ENCODE measurements around the gene ZNF296.

Gene ZNF296

GRCh38 chr19:45103508-45104319 is 27.4 kb upstream of the ZNF296 start:
- DNase-seq (ENCODE audit: low read depth, low spot score): no peak

GRCh38 chr19:45103156-45103507 is 26.9 kb upstream of the ZNF296 start:
- DNase-seq (ENCODE audit: low read depth, low spot score): no peak

GRCh38 chr19:45102481-45102880 is 26.2 kb upstream of the ZNF296 start:
- no peak for DNase-seq (ENCODE audit: low read depth, low spot score)

GRCh38 chr19:45101806-45102205 is 25.5 kb upstream of the ZNF296 start:
- DNase-seq (ENCODE audit: low read depth, low spot score): no peak

DNA sequence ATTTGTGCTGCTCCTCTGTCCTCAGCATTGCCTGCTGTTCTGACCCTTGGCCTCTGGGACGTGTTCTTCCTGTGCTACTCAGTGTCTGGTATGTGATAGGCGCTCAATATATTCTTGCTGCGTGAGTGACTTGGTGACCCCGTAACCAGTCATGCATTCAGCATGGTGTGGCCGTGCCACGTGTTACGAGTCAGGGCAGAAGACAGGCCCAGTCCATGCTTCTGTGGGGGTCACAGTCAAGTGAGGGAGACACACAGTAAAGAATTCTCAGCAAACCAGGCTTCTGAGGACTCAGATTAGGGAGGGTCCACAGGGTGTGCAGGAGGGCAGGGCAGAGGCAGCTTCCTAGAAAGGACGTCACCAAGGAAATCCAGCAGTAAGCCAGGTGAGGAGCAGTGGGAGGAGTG is 24.6 kb upstream of the ZNF296 start:
- DNase-seq (ENCODE audit: low read depth, low spot score): no peak

GRCh38 chr19:45100201-45100600 is 23.9 kb upstream of the ZNF296 start:
- DNase-seq (ENCODE audit: low read depth, low spot score): no peak

DNA sequence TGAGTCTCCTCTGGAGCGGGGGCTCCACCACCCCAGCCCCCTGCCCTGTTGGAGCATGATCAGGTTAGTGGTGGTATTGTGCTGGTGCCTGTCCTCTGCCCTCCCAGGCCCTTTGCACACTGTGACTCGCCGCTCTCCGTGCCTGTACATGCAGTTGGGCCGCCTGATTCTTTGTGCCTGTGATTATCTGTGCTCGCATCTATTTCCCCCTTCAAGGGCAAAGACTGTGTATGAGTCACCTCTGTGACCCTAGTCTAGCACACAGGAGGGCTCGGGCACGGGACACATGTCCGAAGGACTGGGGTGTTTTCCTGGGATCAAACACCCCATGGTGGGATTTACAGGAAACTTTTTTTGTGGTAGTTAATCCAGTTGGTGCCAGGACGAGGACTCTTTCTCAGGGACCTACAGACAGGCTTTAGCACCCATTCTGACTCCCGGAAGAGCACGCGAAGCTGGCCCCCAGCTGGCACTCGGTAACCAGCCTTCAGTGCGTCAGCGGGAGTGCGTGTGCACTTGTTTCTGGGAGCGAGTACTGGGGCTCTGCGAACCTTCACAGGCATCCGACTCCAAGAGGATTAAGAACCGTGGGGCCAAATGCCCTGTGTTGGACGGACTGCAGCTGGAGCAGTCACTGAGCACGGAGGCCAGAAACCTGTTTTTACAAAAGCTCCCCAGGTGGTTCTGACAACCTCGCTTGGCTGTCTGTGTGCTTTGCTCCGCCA is 23.4 kb upstream of the ZNF296 start:
- DNase-seq (ENCODE audit: low read depth, low spot score): no peak

GRCh38 chr19:45098521-45099466 is 22.5 kb upstream of the ZNF296 start:
- DNase-seq (ENCODE audit: low read depth, low spot score): no peak

- DNase-seq (ENCODE audit: low read depth, low spot score): no peak
Observed at GRCh38 chr19:45097776-45098520, 21.7 kb upstream of the ZNF296 start.

GRCh38 chr19:45097450-45097775 is 21.1 kb upstream of the ZNF296 start:
- no peak for DNase-seq (ENCODE audit: low read depth, low spot score)

DNA sequence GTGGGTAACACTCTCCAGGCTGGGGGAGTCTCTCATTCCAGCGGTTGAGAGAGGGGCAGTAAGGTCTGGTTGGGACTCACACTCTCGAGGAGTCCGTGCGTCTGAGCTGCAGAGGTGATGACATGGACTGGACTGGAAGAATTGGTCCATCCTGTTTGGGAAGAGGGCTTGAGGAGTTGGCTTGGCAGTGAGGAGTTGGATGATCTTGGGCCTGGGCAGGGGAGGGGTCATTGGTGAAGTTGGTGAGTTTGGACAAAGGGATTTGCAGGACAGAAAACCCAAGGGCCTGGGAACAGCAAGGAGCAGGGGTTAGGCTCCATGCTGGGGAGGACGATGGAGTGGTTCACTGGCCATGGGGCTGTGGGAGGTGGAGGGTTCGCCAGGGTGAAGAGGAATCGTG is 20.4 kb upstream of the ZNF296 start:
- DNase-seq (ENCODE audit: low read depth, low spot score): no peak

- no peak for DNase-seq (ENCODE audit: low read depth, low spot score)
Observed at GRCh38 chr19:45095496-45096413, 19.5 kb upstream of the ZNF296 start.

DNA sequence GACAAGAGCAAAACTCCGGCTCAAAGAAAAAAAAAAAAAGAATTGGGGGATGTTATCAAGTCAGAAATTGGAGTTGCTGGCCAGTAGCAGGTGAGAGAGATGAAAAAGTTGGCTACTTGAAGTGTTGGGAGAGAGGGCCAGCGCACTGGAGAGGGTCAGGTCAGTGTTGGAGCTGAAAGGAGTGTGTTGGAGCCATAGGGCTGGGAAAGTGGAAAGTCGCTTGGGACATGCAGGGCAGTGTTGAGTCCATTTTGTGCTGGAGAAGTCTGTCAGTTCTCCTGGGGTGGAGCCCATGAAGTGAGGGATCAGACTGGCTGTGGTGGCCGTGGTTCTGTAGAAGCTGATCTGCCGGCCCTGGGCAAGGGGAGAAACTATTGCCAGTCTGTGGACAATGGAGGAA is 18.4 kb upstream of the ZNF296 start:
- DNase-seq (ENCODE audit: low read depth, low spot score): no peak

- DNase-seq (ENCODE audit: low read depth, low spot score): no peak
Observed at GRCh38 chr19:45094137-45094536, 17.9 kb upstream of the ZNF296 start.

- peak; percentile 89 for DNase-seq (ENCODE audit: low read depth, low spot score)
Observed at GRCh38 chr19:45092747-45093678, 16.7 kb upstream of the ZNF296 start, which contains the start of gene PPP1R37. Gene PPP1R37 (plus strand): TSS chr19:45093179. CDS start chr19:45093326, 147 bp downstream.

- DNase-seq (ENCODE audit: low read depth, low spot score): peak; percentile 96
Observed at GRCh38 chr19:45091031-45091923, 15.0 kb upstream of the ZNF296 start.

GRCh38 chr19:45090606-45091005 is 14.3 kb upstream of the ZNF296 start:
- no peak for DNase-seq (ENCODE audit: low read depth, low spot score)

GRCh38 chr19:45090034-45090433 is 13.8 kb upstream of the ZNF296 start:
- no peak for DNase-seq (ENCODE audit: low read depth, low spot score)
